ENCODE results near the gene SDSL. TPM values are rescaled to one million over a fixed set of nuclear protein-coding genes. Genes with fewer than 3 reads are reported as not detected.

Gene SDSL
- total RNA-seq, 2 experiments from 2014 or later: 0.47 to 0.50 TPM

DNA sequence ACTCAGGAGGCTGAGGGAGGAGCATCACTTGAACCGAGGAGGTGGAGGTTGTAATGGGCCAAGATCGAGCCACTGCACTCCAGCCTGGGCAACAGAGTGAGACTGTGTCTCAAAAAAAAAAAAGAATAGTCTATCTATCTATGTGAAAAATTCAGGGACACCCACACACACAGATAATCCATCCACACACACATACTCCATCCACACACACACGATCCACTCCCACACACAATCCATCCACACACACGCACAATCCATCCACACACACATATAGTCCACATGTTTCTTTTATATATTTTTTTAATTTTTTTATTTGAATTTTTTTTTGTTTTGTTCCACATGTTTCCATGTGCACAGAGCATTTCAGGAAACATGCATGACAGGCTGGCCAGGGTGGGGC, 21.8 kb upstream of the SDSL start:
- intact Hi-C loops (cut with DNase I, micrococcal nuclease): no loop called here
- H3K9me3 Mint-ChIP-seq: no peaks in the 10 kb centered on the region

DNA sequence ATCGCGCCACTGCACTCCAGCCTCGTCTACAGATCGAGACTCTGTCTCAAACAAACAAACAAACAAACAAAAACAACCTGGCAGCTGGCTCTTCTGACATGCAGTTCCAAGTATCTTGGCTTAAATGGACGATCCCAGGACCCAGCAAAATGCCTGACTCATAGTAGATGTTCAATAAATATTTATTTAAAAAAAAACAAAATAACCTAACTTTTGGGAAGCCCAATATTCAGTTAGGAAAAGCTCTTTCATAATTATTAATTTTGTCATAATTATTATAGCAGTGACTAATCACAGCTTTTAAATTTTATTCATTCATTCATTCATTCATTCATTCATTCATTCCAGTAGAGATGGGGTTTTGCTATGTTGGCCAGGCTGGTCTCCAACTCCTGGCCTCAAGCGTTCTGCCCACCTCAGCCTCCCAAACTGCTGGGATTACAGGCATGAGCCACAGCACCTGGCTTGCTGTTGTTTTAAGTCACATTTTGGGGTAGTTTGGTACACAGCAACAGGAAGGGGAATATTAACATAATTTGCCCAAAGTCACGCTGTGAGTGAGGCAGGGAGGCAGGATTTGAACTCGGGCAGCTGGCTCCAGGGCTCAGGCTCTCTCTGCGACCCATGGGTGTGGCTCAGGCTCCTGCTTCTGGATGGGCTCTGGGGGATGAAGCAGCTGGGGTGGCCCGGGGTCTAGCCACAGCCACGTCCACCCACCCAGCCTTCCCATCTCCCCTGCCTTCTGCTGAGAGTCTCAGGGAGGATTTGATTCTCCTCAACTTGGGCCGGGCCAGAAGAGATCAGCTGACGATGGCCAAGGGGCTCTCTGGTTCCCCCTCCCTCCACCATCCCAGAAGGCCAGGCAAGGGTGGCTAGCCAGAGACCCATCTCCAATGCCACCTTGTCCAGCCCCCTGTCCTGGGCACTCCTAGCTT, 20.8 kb upstream of the SDSL start:
- H3K27ac ChIP-seq (ENCODE audit: low read depth in 1 of 2, low read length in 2 of 2): no peak overlapping the region
- Mint-ChIP-seq H3K36me3 (ENCODE audit: low read depth) (no peaks in the 10 kb centered on the region), H3K9me3 (no peaks in the 10 kb centered on the region), H3K4me3 (no peak overlapping the region), H3K27me3 (peaks cover 10% of the 10 kb centered on the region), H3K27ac (no peak overlapping the region), H3K4me1 (ENCODE audit: low read depth) (no peaks in the 10 kb centered on the region)
- H3K27me3 ChIP-seq (ENCODE audit: control insufficient read depth in 1 of 2, insufficient read depth in 2 of 2, low read length in 2 of 2): peaks cover 0 to 4% of the 10 kb centered on the region in 2 experiments
- CTCF ChIA-PET: no interaction called here
- intact Hi-C loops (cut with DNase I, micrococcal nuclease): no loop called here
- H3K9me3 ChIP-seq (ENCODE audit: control insufficient read depth in 1 of 2, insufficient read depth in 1 of 2, low read length in 2 of 2): peaks cover 0 to 4% of the 10 kb centered on the region in 2 experiments
- no peak for TF ChIP-seq CTCF (IDR thresholded peaks at IDR 0.05)
- DNase-seq (no peak), ATAC-seq (ENCODE audit: poor library complexity) (no peak)
- POLR2A ChIA-PET: no interaction called here
- H3K36me3 ChIP-seq (ENCODE audit: insufficient read depth, low read length): no peaks in the 10 kb centered on the region
- H3K4me3 ChIP-seq (ENCODE audit: low read length): no peak overlapping the region
- peaks cover 2% of the 10 kb centered on the region for H3K4me1 ChIP-seq (ENCODE audit: insufficient read depth, low read length)

More for the DNA sequence above, 21.8 kb upstream of the SDSL start:
- Histone ChIP-seq H3K4me1 (ENCODE audit: insufficient read depth, low read length) (peaks cover 2% of the 10 kb centered on the region), H3K4me3 (ENCODE audit: low read length) (no peak overlapping the region), H3K27me3 (ENCODE audit: control insufficient read depth in 1 of 2, insufficient read depth in 2 of 2, low read length in 2 of 2) (peaks cover 0 to 4% of the 10 kb centered on the region in 2 experiments), H3K27ac (ENCODE audit: low read depth in 1 of 2, low read length in 2 of 2) (no peak overlapping the region), H3K36me3 (ENCODE audit: insufficient read depth, low read length) (no peaks in the 10 kb centered on the region), H3K9me3 (ENCODE audit: control insufficient read depth in 1 of 2, insufficient read depth in 1 of 2, low read length in 2 of 2) (peaks cover 0 to 10% of the 10 kb centered on the region in 2 experiments)
- ChIA-PET POLR2A (no interaction called here), CTCF (no interaction called here)
- Mint-ChIP-seq H3K4me3 (no peak overlapping the region), H3K27me3 (peaks cover 10% of the 10 kb centered on the region), H3K36me3 (ENCODE audit: low read depth) (no peaks in the 10 kb centered on the region), H3K27ac (no peak overlapping the region), H3K4me1 (ENCODE audit: low read depth) (no peaks in the 10 kb centered on the region)
- ATAC-seq (ENCODE audit: poor library complexity) (no peak), DNase-seq (no peak)
- TF ChIP-seq CTCF (IDR thresholded peaks at IDR 0.05): no peak

DNA sequence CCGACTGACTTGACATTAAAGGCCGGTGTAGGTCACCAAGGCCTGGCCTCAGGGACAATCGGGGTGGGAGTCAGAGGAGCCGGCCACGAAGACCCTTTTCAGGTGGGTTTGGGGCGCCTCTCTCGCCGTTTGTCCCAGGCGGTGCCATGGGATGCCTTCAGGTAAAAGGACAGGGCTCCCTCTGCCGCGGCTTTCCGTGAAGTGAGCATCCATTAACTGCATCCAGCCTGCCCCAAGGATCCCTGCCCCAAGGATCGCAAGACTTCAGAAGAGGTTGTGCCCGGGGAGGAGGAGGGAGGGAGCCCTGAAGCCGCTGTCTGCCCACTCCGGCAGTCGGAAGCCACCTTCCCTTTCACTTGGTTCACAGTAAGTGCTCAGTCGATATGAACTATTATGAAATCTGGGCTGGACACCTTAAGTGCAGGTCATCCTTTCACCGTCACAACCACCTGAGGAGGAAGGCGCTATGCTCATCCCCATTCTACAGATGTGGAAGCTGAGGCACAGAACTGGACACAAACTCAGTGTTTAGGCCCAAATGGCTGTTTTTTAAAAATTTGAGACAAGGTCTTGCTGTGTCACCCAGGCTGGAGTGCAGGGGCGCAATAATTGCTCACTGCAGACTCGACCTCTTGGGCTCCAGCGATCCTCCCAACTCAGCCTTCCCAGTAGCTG, 19.5 kb upstream of the SDSL start:
- Histone ChIP-seq H3K4me3 (ENCODE audit: low read length) (no peak overlapping the region), H3K27ac (ENCODE audit: low read depth in 1 of 2, low read length in 2 of 2) (no peak overlapping the region), H3K36me3 (ENCODE audit: insufficient read depth, low read length) (no peaks in the 10 kb centered on the region), H3K27me3 (ENCODE audit: control insufficient read depth in 1 of 2, insufficient read depth in 2 of 2, low read length in 2 of 2) (peaks cover 0 to 4% of the 10 kb centered on the region in 2 experiments), H3K4me1 (ENCODE audit: insufficient read depth, low read length) (peaks cover 2% of the 10 kb centered on the region), H3K9me3 (ENCODE audit: control insufficient read depth in 1 of 2, insufficient read depth in 1 of 2, low read length in 2 of 2) (no peaks in the 10 kb centered on the region)
- peaks cover 10% of the 10 kb centered on the region for H3K27me3 Mint-ChIP-seq
- no peak for TF ChIP-seq CTCF (IDR thresholded peaks at IDR 0.05)
- no peaks in the 10 kb centered on the region for H3K9me3 Mint-ChIP-seq
- ChIA-PET CTCF (no interaction called here), POLR2A (no interaction called here)
- no peaks in the 10 kb centered on the region for H3K36me3 Mint-ChIP-seq (ENCODE audit: low read depth)
- no peaks in the 10 kb centered on the region for H3K4me1 Mint-ChIP-seq (ENCODE audit: low read depth)
- intact Hi-C loops (cut with DNase I, micrococcal nuclease): no loop called here
- ATAC-seq (ENCODE audit: poor library complexity) (no peak), DNase-seq (no peak)
- no peak overlapping the region for H3K27ac Mint-ChIP-seq
- H3K4me3 Mint-ChIP-seq: no peak overlapping the region
